ENCODE data around the gene MINDY1.

- TF ChIP-seq EZH2 (IDR thresholded peaks at IDR 0.05; ENCODE audit: borderline replicate concordance, low read length) (no peak), CTCF (conservative IDR thresholded peaks at IDR 0.05 in 1 of 2, IDR thresholded peaks at IDR 0.05 in 1 of 2; ENCODE audit: extremely low read depth in 1 of 2, insufficient read depth in 1 of 2, low read depth in 1 of 2, low read length in 2 of 2) (no peak)
Measured at GRCh38 chr1:150967936-150968335, 38.8 kb downstream of the MINDY1 start.
